Hepatocyte (in vitro differentiated cells): ENCODE results near the gene DLGAP4. TPM values are rescaled to one million over a fixed set of nuclear protein-coding genes. Genes with fewer than 3 reads are reported as not detected.

Experiments used
- DNase-seq: peaks from one replicate; pipeline ENCODE4 v3.0.0-alpha.2; 2016; ENCODE audit warnings: low spot score
- H2AFZ ChIP-seq: fragments of 200-600 bp; sonication (generic); 2 replicates; pipeline ENCODE4 v1.6.0; 2016; ENCODE audit warnings: antibody characterized with exemption, mild to moderate bottlenecking
- H3K27ac ChIP-seq: fragments of 200-600 bp; sonication (generic); 2 replicates; pipeline ENCODE4 v1.5.1; 2016; ENCODE audit warnings: mild to moderate bottlenecking
- H3K27me3 ChIP-seq: fragments of 200-600 bp; sonication (generic); 2 replicates; pipeline ENCODE4 v1.6.1; 2016
- H3K36me3 ChIP-seq: fragments of 200-600 bp; sonication (generic); replicated peaks from 2 replicates; pipeline ENCODE4 v1.5.1; 2016; ENCODE audit warnings: low read depth; ENCODE audit not compliant: insufficient read depth
- H3K4me1 ChIP-seq: fragments of 200-600 bp; sonication (generic); 2 replicates; pipeline ENCODE4 v1.5.1; 2016; ENCODE audit warnings: mild to moderate bottlenecking, moderate library complexity; ENCODE audit not compliant: insufficient read depth
- H3K4me2 ChIP-seq: fragments of 200-600 bp; sonication (generic); 2 replicates; pipeline ENCODE4 v1.6.0; 2016
- H3K4me3 ChIP-seq: fragments of 200-600 bp; sonication (generic); 2 replicates; pipeline ENCODE4 v1.5.1; 2016; ENCODE audit warnings: mild to moderate bottlenecking
- H3K79me2 ChIP-seq: fragments of 200-600 bp; sonication (generic); 2 replicates; pipeline ENCODE4 v1.6.0; 2017; ENCODE audit warnings: mild to moderate bottlenecking
- H3K9me2 ChIP-seq: fragments of 200-600 bp; sonication (generic); replicated peaks from 2 replicates; pipeline ENCODE4 v1.6.0; 2017; ENCODE audit warnings: mild to moderate bottlenecking; ENCODE audit not compliant: insufficient read depth
- H3K9me3 ChIP-seq: fragments of 200-600 bp; sonication (generic); 2 replicates; pipeline ENCODE4 v1.5.1; 2016; ENCODE audit warnings: low read depth, mild to moderate bottlenecking
- H4K20me1 ChIP-seq: fragments of 200-600 bp; sonication (generic); 2 replicates; pipeline ENCODE4 v1.6.0; 2016; ENCODE audit warnings: mild to moderate bottlenecking; ENCODE audit not compliant: insufficient read depth, poor library complexity, severe bottlenecking
- CTCF ChIP-seq: fragments of 200-600 bp; sonication (generic); IDR thresholded peaks from 2 replicates; pipeline ENCODE4 v1.5.1; 2016; ENCODE audit warnings: antibody characterized with exemption, mild to moderate bottlenecking; ENCODE audit not compliant: poor library complexity
- EZH2 ChIP-seq: fragments of 200-600 bp; sonication (generic); IDR thresholded peaks from 2 replicates; pipeline ENCODE4 v1.6.1; 2016; ENCODE audit warnings: antibody characterized with exemption, mild to moderate bottlenecking, borderline replicate concordance
- EZH2phosphoT487 ChIP-seq: fragments of 200-600 bp; sonication (generic); IDR thresholded peaks from one replicate; pipeline ENCODE4 v1.6.1; 2018; ENCODE audit warnings: antibody characterized with exemption, mild to moderate bottlenecking, low read depth, moderate library complexity; ENCODE audit not compliant: unreplicated experiment, severe bottlenecking
- WGBS: methylation state at CpG from one replicate; pipeline ENCODE4 v1.1.6; 2016; ENCODE audit warnings: low lambda C conversion rate; ENCODE audit errors: missing lambda C conversion rate; 5-methylcytosine and 5-hydroxymethylcytosine counted together
- polyA plus RNA-seq: library from polyadenylated mRNA; unstranded; fragments of >200 nt; fragmentation: Nextera tagmentation; extraction: Ambion mirVana; gene quantifications from 2 replicates; pipeline ENCODE4 v1.2.1, GENCODE V29; 2016
- total RNA-seq: library from RNA; depleted of rRNA; stranded (reverse); fragments of >200 nt; gene quantifications from 2 replicates; pipeline ENCODE4 v1.2.3, GENCODE V29; 2014

DLGAP4 gene
- total and polyA plus RNA-seq, 2 experiments from 2014 or later = 16.5 to 39.4 TPM

- Histone ChIP-seq H3K9me3 (no peaks in the 10 kb centered on the region), H3K27me3 (no peaks in the 10 kb centered on the region), H4K20me1 (no peaks in the 10 kb centered on the region), H3K4me2 (no peak overlapping the region), H2AFZ (no peak overlapping the region), H3K4me3 (no peak overlapping the region), H3K79me2 (no peaks in the 10 kb centered on the region), H3K4me1 (no peaks in the 10 kb centered on the region), H3K27ac (no peak overlapping the region), H3K9me2 (no peaks in the 10 kb centered on the region), H3K36me3 (no peaks in the 10 kb centered on the region)
- WGBS = 77% methylated on average over 9 of the region's 9 CpGs
- no peak for TF ChIP-seq EZH2
- no peak for TF ChIP-seq CTCF
- no peak for TF ChIP-seq EZH2phosphoT487
- DNase-seq = no peak
Measured at GRCh38 chr20:36361406-36361805, 55.3 kb downstream of the DLGAP4 start.

- Histone ChIP-seq H3K9me3 (no peaks in the 10 kb centered on the region), H3K4me3 (no peak overlapping the region), H3K79me2 (no peaks in the 10 kb centered on the region), H3K9me2 (no peaks in the 10 kb centered on the region), H3K27ac (no peak overlapping the region), H3K27me3 (no peaks in the 10 kb centered on the region), H3K36me3 (no peaks in the 10 kb centered on the region), H3K4me1 (no peaks in the 10 kb centered on the region), H4K20me1 (no peaks in the 10 kb centered on the region), H2AFZ (no peak overlapping the region), H3K4me2 (no peak overlapping the region)
- TF ChIP-seq CTCF (no peak), EZH2phosphoT487 (no peak), EZH2 (no peak)
- 88% methylated on average over 3 of the region's 3 CpGs for WGBS
- DNase-seq = no peak
Measured at GRCh38 chr20:36362261-36362660, 56.1 kb downstream of the DLGAP4 start.

GRCh38 chr20:36362978-36363713, 57.0 kb downstream of the DLGAP4 start:
- no peaks in the 10 kb centered on the region for H3K27me3 ChIP-seq
- H3K27ac ChIP-seq = no peak overlapping the region
- 80% methylated on average over 9 of the region's 9 CpGs for WGBS
- H3K9me2 ChIP-seq = no peaks in the 10 kb centered on the region
- H3K4me3 ChIP-seq = no peak overlapping the region
- no peak overlapping the region for H2AFZ ChIP-seq
- no peaks in the 10 kb centered on the region for H3K79me2 ChIP-seq
- TF ChIP-seq EZH2phosphoT487 (no peak), CTCF (no peak), EZH2 (no peak)
- no peaks in the 10 kb centered on the region for H3K9me3 ChIP-seq
- H4K20me1 ChIP-seq = no peaks in the 10 kb centered on the region
- H3K4me2 ChIP-seq = no peak overlapping the region
- no peaks in the 10 kb centered on the region for H3K4me1 ChIP-seq
- H3K36me3 ChIP-seq = no peaks in the 10 kb centered on the region
- DNase-seq = no peak
